ENCODE measurements around the gene ARRDC3.
"Not testable (repeated sequence)": the region's sequence is repeated elsewhere in the genome, so short reads cannot be mapped to it uniquely, and the experiment has no call there.

The ARRDC3 gene

GRCh38 chr5:91352831-91353695 lies 30.1 kb downstream of the ARRDC3 start:
- no peak overlapping the region for H3K4me3 ChIP-seq (ENCODE audit: control insufficient read depth, low read depth, low read length)
- TF ChIP-seq CTCF (conservative IDR thresholded peaks at IDR 0.05; ENCODE audit: control insufficient read depth, insufficient read depth, low read depth, low read length): no peak
- no peak for DNase-seq (ENCODE audit: low read depth)

- TF ChIP-seq CTCF (conservative IDR thresholded peaks at IDR 0.05; ENCODE audit: control insufficient read depth, insufficient read depth, low read depth, low read length): no peak
- DNase-seq (ENCODE audit: low read depth): no peak
- no peak overlapping the region for H3K4me3 ChIP-seq (ENCODE audit: control insufficient read depth, low read depth, low read length)
These were observed 37.7 kb downstream of the ARRDC3 start for GRCh38 chr5:91345461-91345860.

- H3K4me3 ChIP-seq (ENCODE audit: control insufficient read depth, low read depth, low read length); DNase-seq (ENCODE audit: low read depth): not testable (repeated sequence)
These were observed 38.4 kb downstream of the ARRDC3 start for GRCh38 chr5:91344661-91345200.

GRCh38 chr5:91343916-91344315 lies 39.2 kb downstream of the ARRDC3 start:
- no peak for DNase-seq (ENCODE audit: low read depth)
- no peak overlapping the region for H3K4me3 ChIP-seq (ENCODE audit: control insufficient read depth, low read depth, low read length)
- TF ChIP-seq CTCF (conservative IDR thresholded peaks at IDR 0.05; ENCODE audit: control insufficient read depth, insufficient read depth, low read depth, low read length): no peak

GRCh38 chr5:91342931-91343330 lies 40.2 kb downstream of the ARRDC3 start:
- not testable (repeated sequence) for DNase-seq (ENCODE audit: low read depth); H3K4me3 ChIP-seq (ENCODE audit: control insufficient read depth, low read depth, low read length)

- TF ChIP-seq CTCF (conservative IDR thresholded peaks at IDR 0.05; ENCODE audit: control insufficient read depth, insufficient read depth, low read depth, low read length): no peak
- DNase-seq (ENCODE audit: low read depth): no peak
These were observed 42.0 kb downstream of the ARRDC3 start for GRCh38 chr5:91341154-91341553.

GRCh38 chr5:91340532-91340931 lies 42.6 kb downstream of the ARRDC3 start:
- H3K4me3 ChIP-seq (ENCODE audit: control insufficient read depth, low read depth, low read length): no peak overlapping the region
- DNase-seq (ENCODE audit: low read depth): no peak
- TF ChIP-seq CTCF (conservative IDR thresholded peaks at IDR 0.05; ENCODE audit: control insufficient read depth, insufficient read depth, low read depth, low read length): no peak

More at GRCh38 chr5:91341154-91341553, 42.0 kb downstream of the ARRDC3 start:
- H3K4me3 ChIP-seq (ENCODE audit: control insufficient read depth, low read depth, low read length): no peak overlapping the region
